ENCODE measurements around the gene TPST2. TPM values are rescaled to one million over a fixed set of nuclear protein-coding genes. Genes with fewer than 3 reads are reported as not detected.
A peak's percentile ranks its signal among the peaks of the same experiment; 100 is the strongest.

TPST2 gene
- total and polyA plus RNA-seq, 10 of the 15 experiments (the other 5 are each of a cell fraction or from before 2014, with no cell fraction given) = 6.3 to 33.7 (median 28.4) TPM

DNA sequence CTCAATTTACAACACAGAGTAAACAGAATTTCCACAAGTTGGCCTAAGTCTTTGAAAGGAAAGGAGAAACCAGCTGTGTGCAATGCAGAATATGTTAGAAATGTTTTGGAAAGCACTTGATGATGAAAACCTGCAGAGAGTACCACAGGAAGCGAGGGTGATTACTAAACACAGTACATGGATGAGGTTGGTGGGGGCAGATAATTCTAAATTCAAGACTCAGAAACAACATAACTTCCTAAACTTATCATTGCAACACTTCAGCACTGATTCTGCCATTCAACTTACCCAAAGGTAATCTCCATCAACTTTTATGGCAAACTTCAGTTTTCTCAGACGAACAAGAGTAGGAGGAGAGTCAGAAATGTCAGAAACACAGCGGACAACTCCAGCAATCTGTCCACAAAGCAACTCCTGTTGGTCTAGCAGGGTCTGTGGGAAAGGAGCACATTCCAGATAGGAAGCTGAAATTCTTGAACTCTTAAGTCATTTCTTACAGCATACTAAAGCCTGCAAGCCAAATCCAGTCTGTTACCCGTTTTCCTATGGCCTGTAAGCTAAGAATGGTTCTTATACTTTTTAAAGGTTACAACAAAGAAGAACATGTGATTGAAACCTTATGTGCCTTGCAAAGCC is 113.1 kb downstream of the TPST2 start:
- ChIA-PET RAD21 (ENCODE audit: unreplicated experiment) (no interaction called here), POLR2A (interaction anchor here (0.6 kb wide), 1 partner anchor 113 kb away, joined by 3 read pairs; no protein-coding TSS in a partner anchor), SMC1A (ENCODE audit: uncharacterized antibody, unreplicated experiment) (interaction anchor here (0.5 to 0.9 kb wide), 2 partner anchors 45 to 147 kb away, joined by 3 read pairs; no protein-coding TSS in a partner anchor), CTCF (interaction anchor here (1.5 kb wide), 1 partner anchor 16 kb away, joined by 3 read pairs; no protein-coding TSS in a partner anchor)
- Histone ChIP-seq H3K36me3 (ENCODE audit: control insufficient read depth in 2 of 2, insufficient read depth in 2 of 2, low read length in 1 of 2) (peaks cover 3 to 12% of the 10 kb centered on the region in 2 experiments), H3K79me2 (ENCODE audit: control insufficient read depth, insufficient read depth, low read length) (peaks cover 35% of the 10 kb centered on the region), H3K4me1 (ENCODE audit: control insufficient read depth, insufficient read depth, low read length) (peaks cover 30% of the 10 kb centered on the region), H3K9ac (ENCODE audit: control insufficient read depth, insufficient read depth, low read length) (no peak overlapping the region), H4K20me1 (ENCODE audit: control insufficient read depth, insufficient read depth) (no peaks in the 10 kb centered on the region), H3K9me3 (replicated peaks; ENCODE audit: control insufficient read depth, insufficient read depth, low read length) (no peaks in the 10 kb centered on the region), H3K27me3 (replicated peaks in 1 of 2; ENCODE audit: control insufficient read depth in 2 of 2, insufficient read depth in 2 of 2, low read length in 1 of 2) (no peaks in the 10 kb centered on the region), H3K27ac (ENCODE audit: control insufficient read depth, insufficient read depth) (no peak overlapping the region), H3K4me2 (ENCODE audit: control insufficient read depth, insufficient read depth) (no peak overlapping the region), H3K4me3 (no peak overlapping the region), H2AFZ (ENCODE audit: control insufficient read depth, low read depth, low read length) (no peak overlapping the region)
- no peak for FAIRE-seq
- no peak for ATAC-seq
- no peak for DNase-seq (ENCODE audit: low read depth, low spot score)
- BruUV-seq (replicated peaks) = no TSS peak
- WGBS (ENCODE audit: insufficient coverage, insufficient replicate concordance, low lambda C conversion rate, missing lambda C conversion rate) = 85% methylated on average over 4 of the region's 4 CpGs
- in situ Hi-C loops (cut with MboI) (no loop called here), intact Hi-C loops (cut with micrococcal nuclease; ENCODE audit: unreplicated experiment) (no loop called here)
- TF ChIP-seq SIX5 (IDR thresholded peaks at IDR 0.05; ENCODE audit: low read depth, low read length, severe bottlenecking) = no peak
- TF ChIP-seq NRF1 (conservative IDR thresholded peaks at IDR 0.05; ENCODE audit: low read depth, low read length) = no peak

DNA sequence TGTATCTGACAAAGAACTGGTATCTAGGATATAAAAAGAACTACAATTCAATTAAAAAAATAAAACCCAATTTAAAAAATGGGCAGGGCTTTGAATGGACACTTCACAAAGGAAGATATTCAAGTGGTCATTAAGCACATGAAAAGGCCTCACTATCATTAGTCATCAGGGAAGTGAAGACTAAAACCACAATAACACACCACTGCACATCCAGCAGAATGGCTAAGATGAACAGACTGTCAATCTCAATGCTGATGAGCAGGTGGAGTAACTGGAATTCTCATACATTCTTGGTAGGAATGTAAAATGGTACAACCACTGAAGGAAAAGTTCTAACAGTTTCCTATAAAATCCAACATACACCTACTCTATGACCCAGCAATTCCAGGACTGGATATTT is 115.2 kb downstream of the TPST2 start:
- Histone ChIP-seq H3K27ac (ENCODE audit: control insufficient read depth, insufficient read depth) (no peak overlapping the region), H3K4me1 (ENCODE audit: control insufficient read depth, insufficient read depth, low read length) (peaks cover 14% of the 10 kb centered on the region), H3K4me2 (ENCODE audit: control insufficient read depth, insufficient read depth) (no peak overlapping the region), H2AFZ (ENCODE audit: control insufficient read depth, low read depth, low read length) (no peak overlapping the region), H3K79me2 (ENCODE audit: control insufficient read depth, insufficient read depth, low read length) (peaks cover 21% of the 10 kb centered on the region), H3K36me3 (ENCODE audit: control insufficient read depth in 2 of 2, insufficient read depth in 2 of 2, low read length in 1 of 2) (peaks cover 16 to 20% of the 10 kb centered on the region in 2 experiments), H3K9ac (ENCODE audit: control insufficient read depth, insufficient read depth, low read length) (no peak overlapping the region), H3K9me3 (replicated peaks; ENCODE audit: control insufficient read depth, insufficient read depth, low read length) (no peaks in the 10 kb centered on the region), H3K27me3 (replicated peaks in 1 of 2; ENCODE audit: control insufficient read depth in 2 of 2, insufficient read depth in 2 of 2, low read length in 1 of 2) (no peaks in the 10 kb centered on the region), H3K4me3 (no peak overlapping the region), H4K20me1 (ENCODE audit: control insufficient read depth, insufficient read depth) (no peaks in the 10 kb centered on the region)
- no TSS peak for BruUV-seq (replicated peaks)
- ChIA-PET CTCF (interaction anchor here (4.9 kb wide), 1 partner anchor 14 kb away, joined by 23 read pairs; no protein-coding TSS in a partner anchor), SMC1A (ENCODE audit: uncharacterized antibody, unreplicated experiment) (interaction anchor here (1.0 to 1.3 kb wide), 2 partner anchors 29 to 168 kb away, joined by 3 to 4 read pairs; no protein-coding TSS in a partner anchor), POLR2A (no interaction called here), RAD21 (ENCODE audit: unreplicated experiment) (no interaction called here)
- no peak for DNase-seq (ENCODE audit: low read depth, low spot score)
- TF ChIP-seq, protein P1, sequence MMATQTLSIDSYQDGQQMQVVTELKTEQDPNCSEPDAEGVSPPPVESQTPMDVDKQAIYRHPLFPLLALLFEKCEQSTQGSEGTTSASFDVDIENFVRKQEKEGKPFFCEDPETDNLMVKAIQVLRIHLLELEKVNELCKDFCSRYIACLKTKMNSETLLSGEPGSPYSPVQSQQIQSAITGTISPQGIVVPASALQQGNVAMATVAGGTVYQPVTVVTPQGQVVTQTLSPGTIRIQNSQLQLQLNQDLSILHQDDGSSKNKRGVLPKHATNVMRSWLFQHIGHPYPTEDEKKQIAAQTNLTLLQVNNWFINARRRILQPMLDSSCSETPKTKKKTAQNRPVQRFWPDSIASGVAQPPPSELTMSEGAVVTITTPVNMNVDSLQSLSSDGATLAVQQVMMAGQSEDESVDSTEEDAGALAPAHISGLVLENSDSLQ (IDR thresholded peaks at IDR 0.05) = peak; percentile 80
- peak; percentile 20; the same call in 1 of the 2 replicates for TF ChIP-seq MTA2 (IDR thresholded peaks at IDR 0.05; ENCODE audit: low read depth)
- TF ChIP-seq SPI1 (IDR thresholded peaks at IDR 0.05; ENCODE audit: borderline replicate concordance, insufficient read depth, low read depth, low read length) = peak; percentile 3; the same call in 1 of the 2 replicates
- TF ChIP-seq RUNX3 (IDR thresholded peaks at IDR 0.05; ENCODE audit: low read length) = peak; percentile 72
- TF ChIP-seq, protein P2, sequence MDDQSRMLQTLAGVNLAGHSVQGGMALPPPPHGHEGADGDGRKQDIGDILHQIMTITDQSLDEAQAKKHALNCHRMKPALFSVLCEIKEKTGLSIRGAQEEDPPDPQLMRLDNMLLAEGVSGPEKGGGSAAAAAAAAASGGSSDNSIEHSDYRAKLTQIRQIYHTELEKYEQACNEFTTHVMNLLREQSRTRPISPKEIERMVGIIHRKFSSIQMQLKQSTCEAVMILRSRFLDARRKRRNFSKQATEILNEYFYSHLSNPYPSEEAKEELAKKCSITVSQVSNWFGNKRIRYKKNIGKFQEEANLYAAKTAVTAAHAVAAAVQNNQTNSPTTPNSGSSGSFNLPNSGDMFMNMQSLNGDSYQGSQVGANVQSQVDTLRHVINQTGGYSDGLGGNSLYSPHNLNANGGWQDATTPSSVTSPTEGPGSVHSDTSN (IDR thresholded peaks at IDR 0.05; ENCODE audit: insufficient replicate concordance, low read depth, low read length) = peak; percentile 43
- no peak for TF ChIP-seq STAT1 (conservative IDR thresholded peaks at IDR 0.05)
- TF ChIP-seq GABPA (IDR thresholded peaks at IDR 0.05; ENCODE audit: low read depth) = no peak
- ATAC-seq = peak; percentile 78
- no peak for FAIRE-seq
- in situ Hi-C loops (cut with MboI) (no loop called here), intact Hi-C loops (cut with micrococcal nuclease; ENCODE audit: unreplicated experiment) (no loop called here)
